Measurements from ENCODE around the gene PLCXD1. TPM values are rescaled to one million over a fixed set of nuclear protein-coding genes. Genes with fewer than 3 reads are reported as not detected.

Gene PLCXD1
- total and polyA plus RNA-seq, 4 donors = 13.4 to 41.5 (median 28.2) TPM

DNA sequence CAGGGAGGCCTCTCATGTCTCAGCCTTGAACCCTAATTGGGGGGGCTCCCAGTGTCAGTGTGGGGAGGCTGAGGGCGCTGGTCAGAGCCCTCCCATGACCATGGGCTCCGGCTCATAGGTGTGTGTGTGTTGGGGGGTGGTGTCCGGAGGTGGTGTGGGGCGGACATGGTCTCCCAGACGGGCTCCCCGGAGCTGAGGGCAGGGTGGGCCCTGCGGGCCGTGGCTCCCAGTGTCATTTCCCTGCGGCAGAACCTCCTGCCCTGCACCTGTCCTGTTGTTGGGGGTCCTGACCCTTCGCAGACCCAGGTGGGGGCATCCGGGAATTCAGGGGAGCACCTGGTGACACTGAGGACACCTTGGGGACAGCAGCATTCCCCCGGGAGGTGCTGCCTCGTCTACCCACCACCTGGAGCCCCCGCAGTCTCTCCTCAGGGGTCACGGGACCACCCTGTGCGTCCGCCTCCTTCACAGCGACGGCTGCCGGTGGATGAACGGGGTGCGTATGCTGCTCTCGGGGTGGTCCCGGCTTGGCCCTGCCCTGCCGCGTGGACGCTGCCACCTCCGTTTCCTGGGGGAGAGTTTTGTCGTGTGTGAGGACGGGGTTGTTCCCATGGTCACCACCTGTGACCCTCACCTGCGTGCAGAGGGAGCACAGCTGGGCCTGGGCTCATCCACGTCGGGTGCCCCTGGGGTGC lies 51.9 kb downstream of the PLCXD1 start:
- Histone ChIP-seq H3K27me3 (ENCODE audit: control insufficient read depth in 3 of 3, insufficient read depth in 3 of 3, low read length in 2 of 3) (peaks cover 0 to 5% (median 0%) of the 10 kb centered on the region in 3 donors), H3K4me1 (ENCODE audit: control insufficient read depth in 5 of 5, insufficient read depth in 5 of 5, low read length in 5 of 5) (peaks cover 0 to 8% (median 0%) of the 10 kb centered on the region in 5 donors), H3K27ac (ENCODE audit: low read depth in 1 of 2, low read length in 1 of 2) (no peak overlapping the region), H3K9me3 (ENCODE audit: control insufficient read depth in 4 of 4, insufficient read depth in 3 of 4, low read length in 3 of 4) (peaks cover 0 to 3% (median 0%) of the 10 kb centered on the region in 4 donors), H3K36me3 (ENCODE audit: control insufficient read depth in 4 of 4, insufficient read depth in 4 of 4, low read length in 4 of 4) (peaks cover 4 to 29% (median 19%) of the 10 kb centered on the region in 4 donors), H3K4me3 (no peak overlapping the region), H3K9ac (ENCODE audit: insufficient read depth in 1 of 2, low read length in 2 of 2) (no peak overlapping the region)
- no peak for TF ChIP-seq CTCF (IDR thresholded peaks at IDR 0.05; ENCODE audit: control extremely low read depth, extremely low read depth)
- DNase-seq = no peak
- no peak for ATAC-seq (ENCODE audit: insufficient read depth, low FRiP score)
- WGBS, 2 donors = 94 to 95% methylated on average over 33 of the region's 33 CpGs

DNA sequence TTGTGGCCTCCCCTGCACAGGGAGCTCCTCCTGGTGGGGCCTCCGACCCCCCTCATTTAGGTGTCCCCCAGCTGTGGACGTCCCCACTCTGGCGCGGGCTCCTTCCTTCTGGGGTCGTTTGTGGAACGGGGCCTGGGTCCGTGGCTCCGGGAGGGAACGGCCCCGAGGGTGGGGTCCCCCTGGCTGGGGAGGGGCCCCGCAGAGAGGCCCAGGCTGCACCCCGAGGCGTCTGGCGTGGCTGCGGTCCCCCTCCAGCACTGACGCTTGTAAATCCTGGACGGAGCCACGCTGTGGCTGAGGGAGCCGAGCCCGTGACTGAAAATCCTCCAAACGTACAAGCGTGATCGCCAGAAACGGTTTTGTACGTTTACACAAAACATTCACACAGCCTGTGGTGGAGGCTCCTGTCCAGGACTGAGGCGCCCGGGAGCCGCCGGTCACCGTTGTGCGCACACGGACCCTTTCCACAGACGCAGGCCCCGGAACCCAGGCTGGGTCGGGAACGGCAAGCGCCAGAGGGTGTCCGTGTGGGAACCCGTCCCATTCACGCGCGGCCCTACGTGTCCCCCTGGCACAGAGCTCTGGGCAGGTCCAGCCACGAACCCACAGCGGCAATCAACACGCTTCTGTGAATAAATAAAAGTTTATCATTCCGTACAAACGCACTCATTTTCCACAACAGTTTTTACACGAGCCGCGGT lies 52.6 kb downstream of the PLCXD1 start:
- peaks cover 4 to 36% (median 22%) of the 10 kb centered on the region in 4 donors for H3K36me3 ChIP-seq (ENCODE audit: control insufficient read depth in 4 of 4, insufficient read depth in 4 of 4, low read length in 4 of 4)
- TF ChIP-seq CTCF (IDR thresholded peaks at IDR 0.05; ENCODE audit: control extremely low read depth, extremely low read depth) = no peak
- WGBS, 2 donors = 94 to 95% methylated on average over 51 of the region's 51 CpGs
- peaks cover 0 to 5% (median 0%) of the 10 kb centered on the region in 3 donors for H3K27me3 ChIP-seq (ENCODE audit: control insufficient read depth in 3 of 3, insufficient read depth in 3 of 3, low read length in 2 of 3)
- DNase-seq (no peak), ATAC-seq (ENCODE audit: insufficient read depth, low FRiP score) (no peak)
- no peak overlapping the region for H3K27ac ChIP-seq (ENCODE audit: low read depth in 1 of 2, low read length in 1 of 2)
- no peak overlapping the region for H3K9ac ChIP-seq (ENCODE audit: insufficient read depth in 1 of 2, low read length in 2 of 2)
- peaks cover 0 to 8% (median 0%) of the 10 kb centered on the region in 5 donors for H3K4me1 ChIP-seq (ENCODE audit: control insufficient read depth in 5 of 5, insufficient read depth in 5 of 5, low read length in 5 of 5)
- no peak overlapping the region for H3K4me3 ChIP-seq
- peaks cover 0 to 6% (median 0%) of the 10 kb centered on the region in 4 donors for H3K9me3 ChIP-seq (ENCODE audit: control insufficient read depth in 4 of 4, insufficient read depth in 3 of 4, low read length in 3 of 4)

DNA sequence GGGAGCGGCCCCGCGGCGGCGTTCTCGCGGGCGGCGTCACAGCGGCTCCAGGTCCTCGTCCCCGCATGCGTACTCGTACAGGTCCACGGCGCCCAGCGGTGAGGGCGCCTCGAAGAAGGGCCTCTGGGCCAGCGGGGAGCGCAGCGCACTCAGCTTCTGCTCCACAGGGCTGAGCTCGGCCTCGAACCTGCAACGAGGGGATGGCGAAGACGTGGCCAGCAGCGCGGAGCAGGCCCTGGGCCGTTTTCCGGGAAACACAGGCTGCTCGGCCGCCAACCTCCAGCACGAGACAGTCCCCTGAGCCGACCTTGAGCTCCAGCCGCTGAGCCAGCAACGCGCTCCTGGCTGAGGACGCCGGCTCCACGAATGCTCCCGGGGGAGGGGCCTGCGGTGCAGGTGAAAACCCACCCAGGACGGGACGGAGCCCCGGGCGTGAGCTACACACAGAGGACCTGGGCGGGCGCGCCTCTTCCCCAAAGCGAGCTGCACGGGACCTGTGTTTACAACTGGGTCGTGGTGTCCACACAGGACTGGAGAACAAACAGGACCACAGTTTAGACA lies 53.2 kb downstream of the PLCXD1 start:
- DNase-seq = no peak
- H3K36me3 ChIP-seq (ENCODE audit: control insufficient read depth in 4 of 4, insufficient read depth in 4 of 4, low read length in 4 of 4) = peaks cover 4 to 39% (median 22%) of the 10 kb centered on the region in 4 donors

More for the DNA sequence above, 53.2 kb downstream of the PLCXD1 start:
- H3K9me3 ChIP-seq (ENCODE audit: control insufficient read depth in 4 of 4, insufficient read depth in 3 of 4, low read length in 3 of 4) = peaks cover 0 to 6% (median 0%) of the 10 kb centered on the region in 4 donors
- H3K27me3 ChIP-seq (ENCODE audit: control insufficient read depth in 3 of 3, insufficient read depth in 3 of 3, low read length in 2 of 3) = peaks cover 0 to 5% (median 0%) of the 10 kb centered on the region in 3 donors
- no peak overlapping the region for H3K9ac ChIP-seq (ENCODE audit: insufficient read depth in 1 of 2, low read length in 2 of 2)
- no peak overlapping the region for H3K4me3 ChIP-seq
- 95 to 96% methylated on average over 50 to 53 of the region's 53 CpGs for whole genome bisulfite sequencing, 2 donors
- ATAC-seq (ENCODE audit: insufficient read depth, low FRiP score) = no peak
- no peak overlapping the region for H3K27ac ChIP-seq (ENCODE audit: low read depth in 1 of 2, low read length in 1 of 2)
- TF ChIP-seq CTCF (IDR thresholded peaks at IDR 0.05; ENCODE audit: control extremely low read depth, extremely low read depth) = no peak
- H3K4me1 ChIP-seq (ENCODE audit: control insufficient read depth in 5 of 5, insufficient read depth in 5 of 5, low read length in 5 of 5) = peaks cover 0 to 8% (median 0%) of the 10 kb centered on the region in 5 donors
